ENCODE results near the gene SLC22A3. TPM values are rescaled to one million over a fixed set of nuclear protein-coding genes. Genes with fewer than 3 reads are reported as not detected.

SLC22A3 gene
- total RNA-seq, 1 experiment from 2014 or later: 4.1 TPM

- DNase-seq (ENCODE audit: low spot score): peak; percentile 20
- Mint-ChIP-seq H3K4me1 (peaks cover 8% of the 10 kb centered on the region), H3K36me3 (peaks cover 5% of the 10 kb centered on the region), H3K27ac (peak overlapping the region; percentile 88), H3K27me3 (ENCODE audit: low read depth) (no peaks in the 10 kb centered on the region), H3K9me3 (peaks cover 6% of the 10 kb centered on the region), H3K4me3 (no peak overlapping the region)
- TF ChIP-seq ZNF317 (CRISPR knock-in tag; IDR thresholded peaks at IDR 0.05; ENCODE audit: borderline replicate concordance, low read depth) (no peak), USF1 (CRISPR knock-in tag; IDR thresholded peaks at IDR 0.05) (no peak), ZNF671 (CRISPR knock-in tag; IDR thresholded peaks at IDR 0.05) (no peak), NFYB (CRISPR knock-in tag; conservative IDR thresholded peaks at IDR 0.05; ENCODE audit: low read depth) (no peak), AFF4 (CRISPR knock-in tag; IDR thresholded peaks at IDR 0.05; ENCODE audit: borderline replicate concordance) (no peak), GABPB1 (CRISPR knock-in tag; IDR thresholded peaks at IDR 0.05) (peak; percentile 100), ESRRA (CRISPR knock-in tag; IDR thresholded peaks at IDR 0.05; ENCODE audit: borderline replicate concordance) (no peak)
- TF ChIP-seq, protein P1, sequence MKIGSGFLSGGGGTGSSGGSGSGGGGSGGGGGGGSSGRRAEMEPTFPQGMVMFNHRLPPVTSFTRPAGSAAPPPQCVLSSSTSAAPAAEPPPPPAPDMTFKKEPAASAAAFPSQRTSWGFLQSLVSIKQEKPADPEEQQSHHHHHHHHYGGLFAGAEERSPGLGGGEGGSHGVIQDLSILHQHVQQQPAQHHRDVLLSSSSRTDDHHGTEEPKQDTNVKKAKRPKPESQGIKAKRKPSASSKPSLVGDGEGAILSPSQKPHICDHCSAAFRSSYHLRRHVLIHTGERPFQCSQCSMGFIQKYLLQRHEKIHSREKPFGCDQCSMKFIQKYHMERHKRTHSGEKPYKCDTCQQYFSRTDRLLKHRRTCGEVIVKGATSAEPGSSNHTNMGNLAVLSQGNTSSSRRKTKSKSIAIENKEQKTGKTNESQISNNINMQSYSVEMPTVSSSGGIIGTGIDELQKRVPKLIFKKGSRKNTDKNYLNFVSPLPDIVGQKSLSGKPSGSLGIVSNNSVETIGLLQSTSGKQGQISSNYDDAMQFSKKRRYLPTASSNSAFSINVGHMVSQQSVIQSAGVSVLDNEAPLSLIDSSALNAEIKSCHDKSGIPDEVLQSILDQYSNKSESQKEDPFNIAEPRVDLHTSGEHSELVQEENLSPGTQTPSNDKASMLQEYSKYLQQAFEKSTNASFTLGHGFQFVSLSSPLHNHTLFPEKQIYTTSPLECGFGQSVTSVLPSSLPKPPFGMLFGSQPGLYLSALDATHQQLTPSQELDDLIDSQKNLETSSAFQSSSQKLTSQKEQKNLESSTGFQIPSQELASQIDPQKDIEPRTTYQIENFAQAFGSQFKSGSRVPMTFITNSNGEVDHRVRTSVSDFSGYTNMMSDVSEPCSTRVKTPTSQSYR (CRISPR knock-in tag; IDR thresholded peaks at IDR 0.05): no peak
- ChIA-PET CTCF (interaction anchor here (0.9 to 1.9 kb wide), 8 partner anchors 26 to 1259 kb away, joined by 3 to 12 read pairs (median 5); no protein-coding TSS in a partner anchor), POLR2A (interaction anchor here (1.0 kb wide), 1 partner anchor 44 kb away, joined by 3 read pairs; no protein-coding TSS in a partner anchor)
- peak; percentile 95 for ATAC-seq
These were observed 45.9 kb downstream of the SLC22A3 start for GRCh38 chr6:160393891-160394653.

- CTCF ChIA-PET: interaction anchor here (0.9 to 1.9 kb wide), 8 partner anchors 26 to 1260 kb away, joined by 3 to 12 read pairs (median 5); no protein-coding TSS in a partner anchor
- no peak for TF ChIP-seq GABPB1 (CRISPR knock-in tag; IDR thresholded peaks at IDR 0.05)
- TF ChIP-seq FOXP1 (CRISPR knock-in tag; IDR thresholded peaks at IDR 0.05; ENCODE audit: borderline replicate concordance): no peak
- no peak for TF ChIP-seq SOX15 (CRISPR knock-in tag; IDR thresholded peaks at IDR 0.05)
- TF ChIP-seq FOXJ3 (CRISPR knock-in tag; IDR thresholded peaks at IDR 0.05; ENCODE audit: borderline replicate concordance): no peak
- no peak for TF ChIP-seq JAZF1 (CRISPR knock-in tag; IDR thresholded peaks at IDR 0.05)
- no peak overlapping the region for H3K4me3 Mint-ChIP-seq
- ATAC-seq: peak; percentile 74
- POLR2A ChIA-PET: interaction anchor here (1.0 kb wide), 1 partner anchor 43 kb away, joined by 3 read pairs; no protein-coding TSS in a partner anchor
- H3K27ac Mint-ChIP-seq: peak overlapping the region; percentile 88
- H3K36me3 Mint-ChIP-seq: peaks cover 5% of the 10 kb centered on the region
- H3K9me3 Mint-ChIP-seq: peaks cover 6% of the 10 kb centered on the region
- peaks cover 8% of the 10 kb centered on the region for H3K4me1 Mint-ChIP-seq
- H3K27me3 Mint-ChIP-seq (ENCODE audit: low read depth): no peaks in the 10 kb centered on the region
- no peak for DNase-seq (ENCODE audit: low spot score)
These were observed 46.5 kb downstream of the SLC22A3 start for GRCh38 chr6:160394654-160395035.

GRCh38 chr6:160395187-160395586, 47.0 kb downstream of the SLC22A3 start:
- H3K36me3 Mint-ChIP-seq: peaks cover 5% of the 10 kb centered on the region
- POLR2A ChIA-PET: no interaction called here
- DNase-seq (ENCODE audit: low spot score) (no peak), ATAC-seq (no peak)
- H3K27me3 Mint-ChIP-seq (ENCODE audit: low read depth): no peaks in the 10 kb centered on the region
- no peak overlapping the region for H3K4me3 Mint-ChIP-seq
- peaks cover 8% of the 10 kb centered on the region for H3K4me1 Mint-ChIP-seq
- peaks cover 6% of the 10 kb centered on the region for H3K9me3 Mint-ChIP-seq
- CTCF ChIA-PET: interaction anchor here (0.9 to 1.9 kb wide), 8 partner anchors 27 to 1261 kb away, joined by 3 to 12 read pairs (median 5); no protein-coding TSS in a partner anchor
- no peak overlapping the region for H3K27ac Mint-ChIP-seq
- TF ChIP-seq GABPB1 (CRISPR knock-in tag; IDR thresholded peaks at IDR 0.05): no peak
- TF ChIP-seq, protein P2, sequence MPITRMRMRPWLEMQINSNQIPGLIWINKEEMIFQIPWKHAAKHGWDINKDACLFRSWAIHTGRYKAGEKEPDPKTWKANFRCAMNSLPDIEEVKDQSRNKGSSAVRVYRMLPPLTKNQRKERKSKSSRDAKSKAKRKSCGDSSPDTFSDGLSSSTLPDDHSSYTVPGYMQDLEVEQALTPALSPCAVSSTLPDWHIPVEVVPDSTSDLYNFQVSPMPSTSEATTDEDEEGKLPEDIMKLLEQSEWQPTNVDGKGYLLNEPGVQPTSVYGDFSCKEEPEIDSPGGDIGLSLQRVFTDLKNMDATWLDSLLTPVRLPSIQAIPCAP (CRISPR knock-in tag; IDR thresholded peaks at IDR 0.05): no peak
- no peak for TF ChIP-seq PRRX2 (CRISPR knock-in tag; IDR thresholded peaks at IDR 0.05)
- TF ChIP-seq, protein P3, sequence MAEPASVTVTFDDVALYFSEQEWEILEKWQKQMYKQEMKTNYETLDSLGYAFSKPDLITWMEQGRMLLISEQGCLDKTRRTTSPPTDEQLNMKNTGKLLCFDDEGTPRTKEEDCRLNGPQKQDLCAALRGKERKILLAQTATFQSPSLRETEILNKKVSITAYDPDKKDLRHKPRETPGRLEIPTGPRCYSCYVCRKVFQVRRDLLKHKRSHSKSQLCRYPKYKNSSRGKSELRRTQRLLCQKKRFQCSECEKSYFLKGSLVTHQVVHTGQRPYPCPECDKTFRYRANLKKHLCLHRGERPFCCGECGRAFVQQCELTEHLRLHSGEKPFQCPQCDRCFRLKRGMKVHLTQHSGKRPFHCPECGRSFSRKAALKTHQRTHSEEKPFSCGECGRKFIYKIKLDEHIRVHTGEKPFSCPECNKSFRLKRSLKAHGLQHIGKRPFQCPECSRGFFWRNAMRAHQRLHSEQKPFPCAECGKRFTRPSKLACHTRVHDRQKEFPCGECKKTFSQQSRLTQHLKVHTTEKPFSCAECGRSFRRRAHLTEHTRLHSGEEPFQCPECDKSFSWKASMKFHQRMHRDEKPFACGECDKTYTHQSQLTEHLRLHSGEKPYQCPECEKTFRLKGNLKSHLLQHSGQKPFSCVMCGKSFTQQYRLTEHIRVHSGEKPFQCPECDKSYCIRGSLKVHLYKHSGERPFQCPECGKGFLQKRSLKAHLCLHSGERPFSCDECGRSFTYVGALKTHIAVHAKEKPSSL (CRISPR knock-in tag; conservative IDR thresholded peaks at IDR 0.05): no peak
- TF ChIP-seq GRHL2 (CRISPR knock-in tag; IDR thresholded peaks at IDR 0.05; ENCODE audit: insufficient replicate concordance, severe bottlenecking): no peak
- no peak for TF ChIP-seq ZNF396 (CRISPR knock-in tag; IDR thresholded peaks at IDR 0.05; ENCODE audit: borderline replicate concordance)
- no peak for TF ChIP-seq ZNF671 (CRISPR knock-in tag; IDR thresholded peaks at IDR 0.05)
- TF ChIP-seq ZMAT4 (CRISPR knock-in tag; IDR thresholded peaks at IDR 0.05): no peak

Data from WTC11 (cell line).